ENCODE results near the gene SLITRK2. TPM values are rescaled to one million over a fixed set of nuclear protein-coding genes. Genes with fewer than 3 reads are reported as not detected.

SLITRK2 gene, protein sequence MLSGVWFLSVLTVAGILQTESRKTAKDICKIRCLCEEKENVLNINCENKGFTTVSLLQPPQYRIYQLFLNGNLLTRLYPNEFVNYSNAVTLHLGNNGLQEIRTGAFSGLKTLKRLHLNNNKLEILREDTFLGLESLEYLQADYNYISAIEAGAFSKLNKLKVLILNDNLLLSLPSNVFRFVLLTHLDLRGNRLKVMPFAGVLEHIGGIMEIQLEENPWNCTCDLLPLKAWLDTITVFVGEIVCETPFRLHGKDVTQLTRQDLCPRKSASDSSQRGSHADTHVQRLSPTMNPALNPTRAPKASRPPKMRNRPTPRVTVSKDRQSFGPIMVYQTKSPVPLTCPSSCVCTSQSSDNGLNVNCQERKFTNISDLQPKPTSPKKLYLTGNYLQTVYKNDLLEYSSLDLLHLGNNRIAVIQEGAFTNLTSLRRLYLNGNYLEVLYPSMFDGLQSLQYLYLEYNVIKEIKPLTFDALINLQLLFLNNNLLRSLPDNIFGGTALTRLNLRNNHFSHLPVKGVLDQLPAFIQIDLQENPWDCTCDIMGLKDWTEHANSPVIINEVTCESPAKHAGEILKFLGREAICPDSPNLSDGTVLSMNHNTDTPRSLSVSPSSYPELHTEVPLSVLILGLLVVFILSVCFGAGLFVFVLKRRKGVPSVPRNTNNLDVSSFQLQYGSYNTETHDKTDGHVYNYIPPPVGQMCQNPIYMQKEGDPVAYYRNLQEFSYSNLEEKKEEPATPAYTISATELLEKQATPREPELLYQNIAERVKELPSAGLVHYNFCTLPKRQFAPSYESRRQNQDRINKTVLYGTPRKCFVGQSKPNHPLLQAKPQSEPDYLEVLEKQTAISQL
- total RNA-seq: 1 to 10 TPM in 1 of 3 donors, under 1 TPM in 2; under 0.01 to 2.1 (median 0.15) TPM

- Histone ChIP-seq H3K36me3 (no peaks in the 10 kb centered on the region), H3K4me3 (peak within 1 kb of the TSS; percentile 37 to 55 (median 38)), H3K9me3 (no peaks in the 10 kb centered on the region), H3K27ac (no peak within 1 kb of the TSS), H3K4me1 (no peaks in the 10 kb centered on the region), H3K27me3 (peaks cover 0 to 78% of the 10 kb centered on the region in 2 donors)
- intact Hi-C loops (cut with DNase I; ENCODE audit: low total_unique reads): no loop called here
- no peak for DNase-seq (ENCODE audit: low spot score in 2 of 2)
- TF ChIP-seq POLR2AphosphoS5 (IDR thresholded peaks at IDR 0.05) (no peak), POLR2A (IDR thresholded peaks at IDR 0.05) (no peak)
- TF ChIP-seq, protein P1, sequence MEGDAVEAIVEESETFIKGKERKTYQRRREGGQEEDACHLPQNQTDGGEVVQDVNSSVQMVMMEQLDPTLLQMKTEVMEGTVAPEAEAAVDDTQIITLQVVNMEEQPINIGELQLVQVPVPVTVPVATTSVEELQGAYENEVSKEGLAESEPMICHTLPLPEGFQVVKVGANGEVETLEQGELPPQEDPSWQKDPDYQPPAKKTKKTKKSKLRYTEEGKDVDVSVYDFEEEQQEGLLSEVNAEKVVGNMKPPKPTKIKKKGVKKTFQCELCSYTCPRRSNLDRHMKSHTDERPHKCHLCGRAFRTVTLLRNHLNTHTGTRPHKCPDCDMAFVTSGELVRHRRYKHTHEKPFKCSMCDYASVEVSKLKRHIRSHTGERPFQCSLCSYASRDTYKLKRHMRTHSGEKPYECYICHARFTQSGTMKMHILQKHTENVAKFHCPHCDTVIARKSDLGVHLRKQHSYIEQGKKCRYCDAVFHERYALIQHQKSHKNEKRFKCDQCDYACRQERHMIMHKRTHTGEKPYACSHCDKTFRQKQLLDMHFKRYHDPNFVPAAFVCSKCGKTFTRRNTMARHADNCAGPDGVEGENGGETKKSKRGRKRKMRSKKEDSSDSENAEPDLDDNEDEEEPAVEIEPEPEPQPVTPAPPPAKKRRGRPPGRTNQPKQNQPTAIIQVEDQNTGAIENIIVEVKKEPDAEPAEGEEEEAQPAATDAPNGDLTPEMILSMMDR (IDR thresholded peaks at IDR 0.05): no peak
Measured at GRCh38 chrX:145817331-145818185, at the start of gene SLITRK2. Gene SLITRK2 (plus strand): TSS chrX:145817829. CDS start chrX:145822426, 4,597 bp downstream.

DNA sequence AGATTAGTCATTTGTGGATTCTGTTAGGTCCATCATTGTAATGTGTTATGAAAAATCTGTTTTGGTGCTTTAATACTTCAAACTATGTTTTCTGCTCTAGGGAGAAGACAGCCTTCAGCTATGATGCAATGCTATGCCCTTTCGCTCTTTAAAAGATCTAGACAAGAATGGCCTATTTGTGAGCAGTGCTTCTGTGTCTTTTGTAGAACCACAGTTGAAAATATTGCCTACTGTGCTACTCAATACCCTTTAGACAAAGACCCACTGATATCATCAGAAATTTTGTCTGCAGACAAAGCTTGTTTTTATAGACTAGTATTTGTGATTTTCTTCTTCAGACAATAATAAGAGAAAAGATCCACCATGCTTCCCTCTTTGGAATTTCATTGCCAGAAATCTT is 44.6 kb upstream of the SLITRK2 start:
- H3K4me1 ChIP-seq: no peaks in the 10 kb centered on the region
- no peak overlapping the region for H3K4me3 ChIP-seq
- no peak overlapping the region for H3K27ac ChIP-seq
- TF ChIP-seq POLR2AphosphoS5 (IDR thresholded peaks at IDR 0.05) (no peak), POLR2A (IDR thresholded peaks at IDR 0.05) (no peak)
- TF ChIP-seq, protein P1 (IDR thresholded peaks at IDR 0.05): no peak
- H3K36me3 ChIP-seq: no peaks in the 10 kb centered on the region
- DNase-seq (ENCODE audit: low spot score in 2 of 2): no peak
- no peaks in the 10 kb centered on the region for H3K9me3 ChIP-seq
- H3K27me3 ChIP-seq: peaks cover 0 to 2% of the 10 kb centered on the region in 2 donors
- intact Hi-C loops (cut with DNase I; ENCODE audit: low total_unique reads): no loop called here

DNA sequence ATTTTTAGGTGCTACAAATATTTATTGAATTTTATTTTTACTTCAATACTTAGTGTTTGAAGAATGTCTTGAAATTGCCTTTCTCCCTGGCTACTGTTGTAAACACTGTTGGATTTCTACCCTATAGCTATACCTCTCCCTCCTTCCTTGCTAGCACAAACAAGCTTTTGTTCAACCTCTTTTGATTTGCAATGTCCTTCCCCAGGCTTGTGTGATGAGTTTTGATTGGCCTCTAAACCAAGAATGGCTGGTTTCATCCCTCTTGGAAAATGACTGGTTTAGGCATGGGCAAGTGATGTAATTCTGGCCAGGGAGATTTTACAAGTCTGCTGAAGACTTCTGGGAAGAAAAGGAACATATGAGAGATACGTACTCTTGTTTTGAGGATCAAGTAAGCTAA is 25.3 kb upstream of the SLITRK2 start:
- Histone ChIP-seq H3K36me3 (no peaks in the 10 kb centered on the region), H3K27me3 (peaks cover 0 to 4% of the 10 kb centered on the region in 2 donors), H3K9me3 (no peaks in the 10 kb centered on the region), H3K27ac (no peak overlapping the region), H3K4me3 (no peak overlapping the region), H3K4me1 (no peaks in the 10 kb centered on the region)
- no peak for DNase-seq (ENCODE audit: low spot score in 2 of 2)
- no peak for TF ChIP-seq POLR2AphosphoS5 (IDR thresholded peaks at IDR 0.05)
- TF ChIP-seq, protein P1 (IDR thresholded peaks at IDR 0.05): no peak
- TF ChIP-seq POLR2A (IDR thresholded peaks at IDR 0.05): no peak
- intact Hi-C loops (cut with DNase I; ENCODE audit: low total_unique reads): no loop called here

DNA sequence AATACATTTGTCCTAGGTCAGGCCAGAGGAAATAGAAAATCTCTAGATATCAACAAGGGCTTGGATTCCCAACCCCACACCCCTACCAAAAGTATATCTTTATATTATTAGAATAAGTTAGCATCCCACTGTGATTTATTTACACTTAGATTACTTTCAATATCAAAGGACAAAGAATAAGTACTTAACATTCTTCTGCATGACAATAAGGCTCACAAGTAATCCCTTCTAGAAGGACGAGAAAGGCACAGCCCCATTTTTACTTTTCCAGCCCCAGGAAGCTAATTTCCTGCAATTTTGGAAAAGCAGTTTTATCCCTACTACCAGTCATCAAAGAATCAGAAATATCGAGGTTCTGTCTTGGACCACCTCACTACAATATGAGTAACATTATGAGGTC is 14.1 kb upstream of the SLITRK2 start:
- no peak for DNase-seq (ENCODE audit: low spot score in 2 of 2)
- Histone ChIP-seq H3K27me3 (peaks cover 0 to 7% of the 10 kb centered on the region in 2 donors), H3K27ac (no peak overlapping the region), H3K4me3 (no peak overlapping the region), H3K36me3 (no peaks in the 10 kb centered on the region), H3K4me1 (no peaks in the 10 kb centered on the region), H3K9me3 (peaks cover 0 to 15% of the 10 kb centered on the region in 2 donors)
- intact Hi-C loops (cut with DNase I; ENCODE audit: low total_unique reads): no loop called here
- TF ChIP-seq POLR2A (IDR thresholded peaks at IDR 0.05) (no peak), POLR2AphosphoS5 (IDR thresholded peaks at IDR 0.05) (no peak)
- TF ChIP-seq, protein P1 (IDR thresholded peaks at IDR 0.05): no peak
